Hindlimb muscle (tissue), 1 donor: ENCODE data around the gene ANXA7. TPM values are rescaled to one million over a fixed set of nuclear protein-coding genes. Genes with fewer than 3 reads are reported as not detected.
"Not testable (repeated sequence)": the region's sequence is repeated elsewhere in the genome, so short reads cannot be mapped to it uniquely, and the experiment has no call there.

Experiments used
- DNase-seq: peaks from one replicate; pipeline ENCODE4 v3.0.0-alpha.2; 2013
- polyA plus RNA-seq: library from polyadenylated mRNA; unstranded; fragments of 120-200 nt; gene quantifications from one replicate; pipeline ENCODE4 v1.2.1, GENCODE V29; 2013; ENCODE audit not compliant: insufficient read length

The ANXA7 gene
- polyA plus RNA-seq, 1 donor = 59.1 TPM

DNA sequence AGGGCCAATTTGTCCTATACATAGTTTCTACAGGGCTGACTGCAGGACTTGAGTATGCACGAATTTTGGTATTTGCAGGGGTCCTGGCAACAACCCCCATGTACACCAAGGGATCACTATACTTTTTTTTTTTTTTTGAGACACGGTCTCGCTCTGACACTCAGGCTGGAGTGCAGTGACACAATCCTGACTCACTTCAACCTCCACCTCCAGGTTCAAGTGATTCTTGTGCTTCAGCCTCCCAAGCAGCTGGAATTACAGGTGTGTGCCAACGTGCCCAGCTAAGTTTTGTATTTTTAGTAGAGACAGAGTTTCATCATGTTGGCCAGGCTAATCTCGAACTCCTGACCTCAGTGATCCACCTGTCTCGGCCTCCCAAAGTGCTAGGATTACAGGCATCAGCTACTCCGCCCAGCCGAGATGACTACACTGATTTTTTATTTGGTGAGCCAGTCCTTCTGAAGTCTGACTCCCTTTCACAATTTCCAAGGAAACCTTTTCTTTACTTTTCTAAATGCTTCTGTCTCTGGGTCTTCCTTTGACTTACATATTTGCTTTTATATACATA, 75.0 kb downstream of the ANXA7 start:
- DNase-seq = no peak

DNA sequence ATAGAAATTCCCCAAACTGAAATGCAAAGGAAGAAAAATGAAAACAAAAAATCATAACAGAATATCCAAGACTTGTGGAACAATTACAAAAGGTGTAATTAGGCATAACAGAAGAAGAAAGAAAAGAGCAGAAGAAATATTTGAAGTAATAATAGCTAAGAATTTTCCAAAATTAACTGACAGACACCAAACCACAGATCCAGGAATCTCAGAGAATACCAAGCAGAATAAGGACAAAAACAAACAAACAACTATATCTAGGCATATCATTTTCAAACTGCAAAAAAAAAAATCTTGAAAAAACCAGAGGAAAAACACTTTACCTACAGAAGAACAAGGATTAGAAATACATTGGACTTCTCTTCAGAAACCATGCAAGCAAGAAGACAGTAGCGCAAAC, 80.7 kb downstream of the ANXA7 start:
- DNase-seq = no peak

DNA sequence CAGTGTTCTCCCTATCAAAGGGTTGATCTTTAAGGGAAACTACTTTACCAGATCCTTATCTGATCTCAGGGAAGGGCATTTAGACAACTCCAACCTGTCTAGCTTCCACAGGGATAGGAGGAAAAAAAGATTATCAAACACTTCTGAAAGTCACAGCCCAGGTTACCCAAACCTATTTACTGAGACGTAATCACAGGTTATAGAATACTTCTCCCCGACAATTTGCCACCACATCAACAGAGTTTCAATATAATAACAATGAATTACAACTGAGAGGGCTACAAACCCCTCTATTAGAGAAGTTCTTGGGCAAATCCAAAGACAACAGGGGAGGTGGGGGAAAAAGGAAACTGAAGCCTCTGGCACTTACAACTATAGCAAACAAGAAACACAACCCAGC, 81.5 kb downstream of the ANXA7 start:
- DNase-seq = no peak

DNA sequence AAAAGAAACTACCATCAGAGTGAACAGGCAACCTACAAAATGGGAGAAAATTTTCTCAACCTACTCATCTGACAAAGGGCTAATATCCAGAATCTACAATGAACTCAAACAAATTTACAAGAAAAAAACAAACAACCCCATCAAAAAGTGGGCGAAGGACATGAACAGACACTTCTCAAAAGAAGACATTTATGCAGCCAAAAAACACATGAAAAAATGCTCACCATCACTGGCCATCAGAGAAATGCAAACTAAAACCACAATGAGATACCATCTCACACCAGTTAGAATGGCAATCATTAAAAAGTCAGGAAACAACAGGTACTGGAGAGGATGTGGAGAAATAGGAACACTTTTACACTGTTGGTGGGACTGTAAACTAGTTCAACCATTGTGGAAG, 85.3 kb downstream of the ANXA7 start:
- DNase-seq = not testable (repeated sequence)

GRCh38 chr10:73325290-73325689, 88.6 kb downstream of the ANXA7 start:
- not testable (repeated sequence) for DNase-seq

Other genes with a start within 250 kb of the ANXA7 start
- gene ECD, start 246.1 kb downstream of the ANXA7 start, polyA plus RNA-seq = 20.4 TPM
- gene FAM149B1, start 245.9 kb downstream of the ANXA7 start, polyA plus RNA-seq = 24.7 TPM
- gene DNAJC9, start 166.8 kb downstream of the ANXA7 start, polyA plus RNA-seq = 19.6 TPM
- 71.7 TPM for gene MRPS16, start 161.4 kb downstream of the ANXA7 start, polyA plus RNA-seq
- 1.9 TPM for gene CFAP70, start 55.2 kb downstream of the ANXA7 start, polyA plus RNA-seq
- 47.4 TPM for gene MSS51, start 19.5 kb upstream of the ANXA7 start, polyA plus RNA-seq
- 184 TPM for gene PPP3CB, start 82.0 kb upstream of the ANXA7 start, polyA plus RNA-seq
- 19.6 TPM for gene USP54, start 177.3 kb upstream of the ANXA7 start, polyA plus RNA-seq
- gene MYOZ1, start 227.4 kb upstream of the ANXA7 start, polyA plus RNA-seq = 768 TPM
- gene SYNPO2L, start 242.0 kb upstream of the ANXA7 start, polyA plus RNA-seq = 263 TPM